Activated CD8-positive, alpha-beta memory T cell treated with anti-CD3 and anti-CD28 coated beads, Interleukin-2, amount 50 U/mL, for 1 hour (primary cell): ENCODE measurements around the gene SLC24A4.

Source experiments
- DNase-seq: peaks from one replicate; pipeline ENCODE4 v3.0.0-alpha.2; 2020; ENCODE audit errors: extremely low read depth

The SLC24A4 gene

DNA sequence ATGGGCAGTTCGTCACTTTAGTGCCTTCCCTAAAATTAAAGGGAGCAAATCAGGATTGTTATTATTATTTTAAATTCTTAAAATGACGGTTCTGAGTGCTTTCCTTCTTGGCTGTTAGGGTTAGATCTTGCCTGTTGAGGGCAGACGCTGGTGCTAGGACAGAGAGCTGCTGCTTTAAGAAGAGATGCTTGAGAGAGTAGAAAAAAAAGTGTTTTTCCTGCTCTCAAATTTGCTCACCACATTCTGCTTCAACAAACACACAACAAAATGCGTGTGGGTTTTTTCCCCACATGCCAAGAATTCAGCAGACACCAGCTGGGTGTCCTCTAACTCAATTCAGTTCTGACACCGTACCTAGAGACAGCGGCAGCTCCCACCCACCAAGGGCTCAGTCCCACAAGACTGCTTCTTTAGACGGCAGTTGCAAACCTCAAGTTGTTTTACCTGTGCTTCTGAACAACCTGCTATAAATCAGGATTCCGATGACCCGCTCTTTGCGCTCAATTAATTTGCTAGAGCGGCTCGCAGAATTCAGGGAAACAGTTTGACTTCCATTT, 114.8 kb downstream of the SLC24A4 start:
- DNase-seq = no peak

DNA sequence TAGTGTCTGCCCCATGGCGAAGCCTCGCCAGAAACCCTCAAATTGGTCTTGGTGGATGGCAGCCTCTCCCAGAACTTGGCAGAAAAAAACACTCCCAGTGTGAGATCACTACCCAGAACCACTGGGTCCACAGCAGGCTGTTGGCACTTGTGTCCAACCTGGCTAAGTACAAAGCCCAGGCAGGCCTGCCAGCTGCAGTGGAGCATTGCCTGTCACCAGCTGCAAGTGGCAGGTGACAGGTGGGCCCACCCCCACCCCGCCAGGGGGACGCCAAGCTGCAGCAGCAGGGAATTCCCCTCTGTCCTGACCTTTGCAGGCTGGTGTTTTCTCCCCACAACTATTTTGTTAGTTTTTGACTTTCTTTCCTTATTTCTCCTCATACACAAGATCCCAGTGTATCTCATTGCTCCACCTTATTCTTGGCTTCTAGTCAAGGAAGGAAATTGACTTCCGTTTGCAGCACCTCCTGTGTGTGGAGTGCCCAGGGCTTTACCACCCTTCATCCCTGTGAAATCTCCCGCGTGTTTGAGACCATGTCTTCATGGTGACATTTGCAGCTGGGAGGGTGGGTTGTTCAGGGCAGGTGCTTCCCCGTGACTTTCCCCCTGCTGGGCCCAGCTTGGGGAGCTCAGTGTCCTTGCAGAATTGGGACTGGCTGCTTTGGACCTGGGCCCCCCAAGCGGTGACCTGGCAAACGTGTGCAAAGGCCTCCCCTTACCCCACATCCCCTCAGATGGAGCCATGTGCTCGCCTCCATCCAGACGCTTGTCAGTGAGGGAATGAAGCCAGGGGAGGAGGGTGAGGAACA, 116.8 kb downstream of the SLC24A4 start:
- DNase-seq = no peak

DNA sequence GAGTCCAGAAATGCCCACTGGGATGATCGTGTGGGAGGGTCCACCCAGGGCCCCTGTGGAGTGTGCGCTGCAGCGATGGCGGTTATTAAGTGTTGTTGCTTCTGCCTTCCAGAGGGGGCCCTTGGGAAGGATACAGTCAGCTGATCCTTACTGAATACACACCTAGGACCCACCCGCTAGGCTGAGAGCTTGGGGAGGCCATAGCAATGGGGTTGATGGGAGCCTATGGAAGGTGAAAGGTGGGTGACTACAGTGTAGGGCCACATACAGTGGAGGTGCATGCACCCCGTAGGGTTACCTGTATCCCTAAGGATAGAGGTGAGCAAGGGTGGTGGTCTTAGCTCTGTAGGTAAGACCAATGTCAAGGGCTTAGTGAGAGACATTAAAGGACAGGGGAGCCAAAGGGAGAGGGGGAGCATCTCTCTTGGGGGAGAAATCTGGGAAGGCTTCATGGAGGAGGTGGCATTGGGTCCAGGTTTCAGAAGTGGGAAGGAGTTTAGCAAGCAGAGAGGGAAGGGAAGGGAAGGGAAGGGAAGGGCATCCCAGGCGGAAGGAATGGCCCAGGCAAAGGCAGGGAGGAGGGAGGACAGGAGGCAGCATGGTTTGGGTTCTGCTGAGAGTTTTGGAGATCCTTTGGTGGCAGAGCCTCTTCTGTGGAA, 117.5 kb downstream of the SLC24A4 start:
- no peak for DNase-seq

- DNase-seq = no peak
Observed at GRCh38 chr14:92441751-92442504, 119.0 kb downstream of the SLC24A4 start.

- no peak for DNase-seq
Observed at GRCh38 chr14:92443167-92443566, 120.2 kb downstream of the SLC24A4 start.

- DNase-seq = no peak
Observed at GRCh38 chr14:92443741-92444140, 120.8 kb downstream of the SLC24A4 start.

GRCh38 chr14:92446771-92447170, 123.8 kb downstream of the SLC24A4 start:
- DNase-seq = no peak

DNA sequence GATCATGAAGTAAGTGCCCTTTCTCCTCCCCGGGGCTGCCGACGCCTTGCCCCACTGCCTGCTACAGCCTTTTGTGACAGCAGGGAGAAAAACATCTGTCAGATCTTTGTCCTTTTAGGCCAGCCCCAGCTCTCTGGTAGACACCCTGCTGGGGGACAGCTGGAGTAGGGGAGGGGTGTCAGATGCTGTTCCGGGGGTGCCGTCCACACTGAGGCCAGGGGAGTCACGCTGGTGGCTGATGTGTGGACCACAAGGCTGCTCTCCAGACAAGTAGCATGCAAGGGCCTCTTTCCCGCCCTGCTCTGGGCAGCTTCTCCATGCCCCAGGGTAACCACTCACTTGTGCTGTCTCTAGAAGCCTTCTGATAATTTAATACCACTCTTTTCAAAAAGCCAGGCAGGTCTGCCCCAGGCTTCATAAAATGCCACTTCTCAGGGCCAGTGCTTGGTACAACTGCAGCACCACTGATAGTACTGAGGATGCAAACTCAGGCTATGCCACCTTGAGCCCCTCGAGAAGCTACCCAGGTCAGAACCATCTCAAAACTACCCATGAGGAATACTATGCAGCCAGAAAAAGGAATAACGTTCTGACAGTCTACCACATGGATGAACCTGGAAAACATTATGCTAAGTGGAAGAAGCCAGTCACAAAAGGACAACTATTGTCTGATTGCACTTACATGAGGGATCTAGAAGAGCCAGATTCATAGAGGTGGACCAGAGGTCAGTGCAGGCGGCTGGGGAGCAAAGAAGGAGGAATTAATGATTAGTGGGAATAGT, 124.6 kb downstream of the SLC24A4 start:
- DNase-seq = no peak

DNA sequence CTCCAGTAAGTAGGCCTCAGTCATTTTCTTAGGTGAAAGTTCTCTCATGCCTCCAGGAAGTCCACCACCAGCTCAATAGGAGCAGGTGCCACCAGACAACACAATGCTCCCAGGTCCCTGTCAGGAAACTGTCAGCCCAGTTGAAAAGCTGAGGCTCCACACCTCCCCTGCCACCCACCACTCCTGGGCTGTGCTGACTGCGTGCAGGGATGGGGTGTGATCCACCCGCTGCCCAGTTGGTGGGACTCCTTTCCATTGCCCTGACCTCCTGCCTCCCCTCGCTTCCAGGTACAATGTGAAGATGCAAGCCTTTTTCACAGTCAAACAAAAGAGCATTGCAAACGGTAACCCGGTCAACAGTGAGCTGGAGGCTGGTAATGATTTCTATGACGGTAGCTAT, 125.8 kb downstream of the SLC24A4 start:
- DNase-seq = no peak

- no peak for DNase-seq
Observed at GRCh38 chr14:92449404-92450181, 126.6 kb downstream of the SLC24A4 start.

DNA sequence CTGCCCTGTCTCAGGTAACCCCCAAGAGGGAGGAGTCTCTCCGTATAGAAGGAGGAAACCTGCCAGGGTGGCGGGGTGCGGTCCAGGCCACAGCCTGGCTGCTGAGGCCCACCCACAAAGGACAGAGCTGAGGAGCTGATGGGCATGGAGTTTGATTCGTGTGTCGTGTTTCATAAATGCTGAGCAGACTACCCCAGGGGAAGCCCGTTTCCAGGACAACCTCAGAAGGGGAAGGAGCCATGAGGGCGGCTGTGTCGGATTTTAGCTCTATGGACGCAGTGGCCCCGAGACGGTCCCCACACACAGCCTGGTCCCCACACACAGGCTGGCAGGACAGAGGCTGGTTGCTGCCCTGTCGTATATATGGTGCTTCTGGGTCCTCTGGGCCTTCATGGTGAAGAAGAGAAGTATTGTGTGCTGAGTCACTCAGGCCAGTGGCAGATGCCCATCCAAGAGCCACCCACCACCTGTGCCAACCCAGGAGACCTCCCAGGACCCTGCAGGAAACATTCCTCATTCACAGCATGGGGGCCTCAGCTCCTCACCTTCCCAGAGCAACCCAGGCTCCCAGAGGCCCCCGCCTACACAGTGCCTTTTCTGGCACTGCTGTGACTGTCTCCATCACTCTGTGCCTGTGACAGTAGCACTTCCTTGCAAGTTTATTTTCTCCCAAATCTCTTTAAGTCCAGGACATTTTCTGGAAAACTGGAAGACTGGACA, 127.5 kb downstream of the SLC24A4 start:
- no peak for DNase-seq

DNA sequence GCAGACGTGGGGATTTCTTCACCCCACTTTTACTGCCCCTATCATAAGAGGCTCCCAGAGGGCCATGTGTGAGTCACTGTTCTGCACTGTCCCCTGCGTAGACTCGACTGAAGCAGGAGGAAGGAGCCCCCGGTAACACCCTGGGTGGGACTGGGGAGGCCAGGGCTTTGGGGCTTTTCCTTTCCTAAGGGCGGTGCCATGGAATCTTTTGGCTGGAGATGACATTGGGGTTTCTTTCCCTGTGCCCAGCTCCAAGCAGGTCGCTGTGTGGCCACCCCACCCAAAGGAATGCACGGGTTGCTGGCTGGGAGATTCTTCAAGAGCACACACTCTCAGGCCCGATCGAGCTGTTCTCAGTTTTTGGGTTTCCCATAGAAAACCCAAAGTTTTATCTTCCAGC, 128.3 kb downstream of the SLC24A4 start:
- DNase-seq = no peak

GRCh38 chr14:92451755-92452154, 128.8 kb downstream of the SLC24A4 start:
- DNase-seq = no peak

- no peak for DNase-seq
Observed at GRCh38 chr14:92452471-92452870, 129.5 kb downstream of the SLC24A4 start.

DNA sequence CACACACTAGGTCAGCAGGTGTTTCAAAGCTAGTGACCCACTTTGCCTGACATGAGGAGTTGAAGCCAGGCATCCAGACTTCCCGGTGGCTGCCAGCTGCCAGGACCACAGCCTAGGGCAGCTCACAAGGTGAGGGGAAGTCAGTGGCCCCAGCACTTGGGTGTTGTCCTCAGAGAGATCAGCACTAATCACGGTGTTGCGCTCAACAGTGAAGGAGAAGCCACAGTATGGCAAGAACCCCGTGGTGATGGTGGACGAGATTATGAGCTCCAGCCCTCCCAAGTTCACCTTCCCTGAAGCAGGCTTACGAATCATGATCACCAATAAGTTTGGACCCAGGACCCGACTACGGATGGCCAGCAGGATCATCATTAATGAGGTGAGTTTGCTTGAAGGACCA, 130.7 kb downstream of the SLC24A4 start:
- no peak for DNase-seq

- DNase-seq = no peak
Observed at GRCh38 chr14:92455231-92455630, 132.3 kb downstream of the SLC24A4 start.

DNA sequence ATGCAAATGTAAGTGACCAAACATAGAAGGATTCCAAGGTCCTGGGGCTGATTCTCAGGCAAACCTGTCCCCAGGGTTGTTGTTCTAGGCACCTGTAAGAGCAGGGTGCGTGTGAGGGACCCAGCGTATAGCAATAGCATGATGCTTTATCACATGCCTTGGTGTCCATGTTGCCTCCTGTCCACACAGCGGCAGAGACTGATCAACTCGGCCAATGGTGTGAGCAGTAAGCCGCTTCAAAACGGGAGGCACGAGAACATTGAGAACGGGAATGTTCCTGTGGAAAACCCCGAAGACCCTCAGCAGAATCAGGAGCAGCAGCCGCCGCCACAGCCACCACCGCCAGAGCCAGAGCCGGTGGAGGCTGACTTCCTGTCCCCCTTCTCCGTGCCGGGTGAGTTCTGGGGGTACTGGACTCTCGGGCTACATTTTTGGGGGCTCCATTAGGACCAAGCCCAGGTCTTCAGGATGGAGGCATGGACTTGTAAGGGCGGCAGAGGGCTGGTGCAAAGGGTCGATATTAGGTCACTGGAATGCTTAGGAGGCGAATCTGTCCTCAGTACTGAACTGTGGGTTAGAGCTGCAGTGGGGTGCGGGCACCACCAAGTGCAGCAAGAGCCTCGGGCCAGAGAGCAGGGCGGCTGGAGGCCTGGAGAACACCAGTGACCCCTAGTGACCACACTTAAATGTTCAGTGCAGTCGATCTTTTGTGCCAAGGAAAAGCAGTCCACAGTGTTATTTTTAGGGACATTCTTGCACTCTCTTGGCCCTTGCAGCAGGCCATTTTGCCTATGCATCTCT, 133.4 kb downstream of the SLC24A4 start:
- DNase-seq = no peak

DNA sequence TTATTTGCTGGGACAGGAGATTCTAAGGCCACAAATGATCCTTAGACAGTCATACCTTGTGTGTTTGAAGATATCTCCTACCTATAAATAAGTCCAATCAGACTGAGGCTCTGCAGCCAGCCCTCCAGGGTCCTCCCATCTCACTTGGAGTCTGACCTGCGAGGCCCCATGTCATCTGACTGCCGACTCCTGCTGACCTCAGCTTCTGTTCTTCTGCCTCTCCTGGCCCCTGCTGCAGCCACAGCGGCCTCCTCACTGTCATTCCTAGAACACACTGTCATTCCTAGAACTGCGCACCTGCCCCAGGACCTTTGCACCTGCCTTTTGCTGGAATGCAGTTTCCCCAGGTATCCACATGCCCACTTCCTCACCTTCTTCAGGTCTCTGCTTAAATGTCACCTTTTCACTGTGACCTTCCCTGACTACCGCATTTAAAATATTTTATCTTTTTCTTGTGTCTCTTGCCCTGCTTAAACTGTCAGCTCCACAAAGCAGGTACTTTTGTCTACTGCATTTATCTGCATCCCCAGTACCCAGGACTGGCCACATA, 134.1 kb downstream of the SLC24A4 start:
- DNase-seq = no peak
